Measurements from ENCODE around the gene NDUFA8. TPM values are rescaled to one million over a fixed set of nuclear protein-coding genes. Genes with fewer than 3 reads are reported as not detected.

The NDUFA8 gene
- total RNA-seq, 2 experiments from 2014 or later = 48.3 to 52.5 TPM

- CTCF ChIA-PET = interaction anchor here (0.8 to 2.1 kb wide), 3 partner anchors 12 to 44 kb away, joined by 3 to 6 read pairs (median 6); no protein-coding TSS in a partner anchor
- ATAC-seq = no peak
- no peak for DNase-seq
- H3K36me3 Mint-ChIP-seq (ENCODE audit: low read depth) = peaks cover 14% of the 10 kb centered on the region
- H3K4me1 Mint-ChIP-seq (ENCODE audit: low read depth) = no peaks in the 10 kb centered on the region
- H3K9me3 Mint-ChIP-seq = no peaks in the 10 kb centered on the region
- H3K27me3 Mint-ChIP-seq = no peaks in the 10 kb centered on the region
- POLR2A ChIA-PET = interaction anchor here (0.6 kb wide), 1 partner anchor 9 kb away, joined by 3 read pairs; no protein-coding TSS in a partner anchor
- no peak overlapping the region for H3K4me3 Mint-ChIP-seq
- no peak for TF ChIP-seq CTCF (IDR thresholded peaks at IDR 0.05)
- intact Hi-C loops (cut with micrococcal nuclease) = no loop called here
- H3K27ac Mint-ChIP-seq = no peak overlapping the region
Observed at GRCh38 chr9:122143296-122143695, 16.3 kb downstream of the NDUFA8 start.

- CTCF ChIA-PET = interaction anchor here (2.1 kb wide), 1 partner anchor 13 kb away, joined by 6 read pairs; no protein-coding TSS in a partner anchor
- intact Hi-C loops (cut with micrococcal nuclease) = no loop called here
- TF ChIP-seq CTCF (IDR thresholded peaks at IDR 0.05) = no peak
- Mint-ChIP-seq H3K4me3 (no peak overlapping the region), H3K27ac (no peak overlapping the region), H3K4me1 (ENCODE audit: low read depth) (no peaks in the 10 kb centered on the region), H3K27me3 (no peaks in the 10 kb centered on the region), H3K36me3 (ENCODE audit: low read depth) (peaks cover 9% of the 10 kb centered on the region), H3K9me3 (no peaks in the 10 kb centered on the region)
- POLR2A ChIA-PET = no interaction called here
- no peak for ATAC-seq
- no peak for DNase-seq
Observed at GRCh38 chr9:122141671-122142070, 17.9 kb downstream of the NDUFA8 start.

GRCh38 chr9:122140368-122141193 is 19.0 kb downstream of the NDUFA8 start:
- Mint-ChIP-seq H3K27me3 (no peaks in the 10 kb centered on the region), H3K27ac (no peak overlapping the region), H3K4me1 (ENCODE audit: low read depth) (no peaks in the 10 kb centered on the region), H3K36me3 (ENCODE audit: low read depth) (peaks cover 7% of the 10 kb centered on the region), H3K9me3 (no peaks in the 10 kb centered on the region), H3K4me3 (no peak overlapping the region)
- no peak for TF ChIP-seq CTCF (IDR thresholded peaks at IDR 0.05)
- intact Hi-C loops (cut with micrococcal nuclease) = no loop called here
- ChIA-PET POLR2A (no interaction called here), CTCF (interaction anchor here (1.5 kb wide), 1 partner anchor 16 kb away, joined by 7 read pairs; no protein-coding TSS in a partner anchor)
- ATAC-seq = no peak
- no peak for DNase-seq

- ChIA-PET CTCF (interaction anchor here (1.5 kb wide), 2 partner anchors 10 to 40 kb away, joined by 3 to 7 read pairs; no protein-coding TSS in a partner anchor), POLR2A (interaction anchor here (0.7 to 0.8 kb wide), 2 partner anchors 13 to 492 kb away, joined by 3 read pairs; no protein-coding TSS in a partner anchor)
- intact Hi-C loops (cut with micrococcal nuclease) = no loop called here
Observed at GRCh38 chr9:122138560-122139268, 20.9 kb downstream of the NDUFA8 start.

More at GRCh38 chr9:122138560-122139268, 20.9 kb downstream of the NDUFA8 start:
- no peaks in the 10 kb centered on the region for H3K27me3 Mint-ChIP-seq
- H3K4me3 Mint-ChIP-seq = no peak overlapping the region
- no peak for TF ChIP-seq CTCF (IDR thresholded peaks at IDR 0.05)
- no peaks in the 10 kb centered on the region for H3K4me1 Mint-ChIP-seq (ENCODE audit: low read depth)
- DNase-seq (no peak), ATAC-seq (no peak)
- no peak overlapping the region for H3K27ac Mint-ChIP-seq
- no peaks in the 10 kb centered on the region for H3K9me3 Mint-ChIP-seq
- H3K36me3 Mint-ChIP-seq (ENCODE audit: low read depth) = peaks cover 2% of the 10 kb centered on the region
